Lower leg skin (tissue), 4 donors: ENCODE data around the gene TCERG1L. TPM values are rescaled to one million over a fixed set of nuclear protein-coding genes. Genes with fewer than 3 reads are reported as not detected.

ENCODE experiments used
- DNase-seq, 2 donors: peaks; one replicate each; pipeline ENCODE4 v3.0.0-alpha.2; 2019; ENCODE audit warnings: low spot score in 2 of 2
- H3K4me3 ChIP-seq: fragments of 200-600 bp; sonication (generic); 2 replicates; pipeline ENCODE4 v1.5.1; 2017; ENCODE audit warnings: mild to moderate bottlenecking, low read depth; ENCODE audit not compliant: poor library complexity, severe bottlenecking
- CTCF ChIP-seq, 3 donors: fragments of 450-650 bp; IDR thresholded peaks; one replicate each; pipeline ENCODE4 v1.5.1; 2016; ENCODE audit warnings: antibody characterized with exemption in 3 of 3, mild to moderate bottlenecking in 3 of 3, moderate library complexity in 2 of 3
- POLR2A ChIP-seq, 2 donors: fragments of 450-650 bp; IDR thresholded peaks; one replicate each; pipeline ENCODE4 v1.6.1; 2016 to 2017; ENCODE audit warnings: antibody characterized with exemption in 2 of 2, mild to moderate bottlenecking in 1 of 2, moderate library complexity in 1 of 2
- WGBS, 2 donors: methylation state at CpG; one replicate each; pipeline ENCODE4 v1.1.5; 2018; 5-methylcytosine and 5-hydroxymethylcytosine counted together
- intact Hi-C: fragments of 100-400 bp; cut with DNase I; formaldehyde crosslinking; loops from one replicate; pipeline ENCODE4 v1.15.0; 2023; ENCODE audit warnings: low total_unique reads
- total RNA-seq, 4 donors: library from RNA; depleted of rRNA; stranded (reverse); fragments of >200 nt; gene quantifications; one replicate each; pipeline ENCODE4 v1.1.0, GENCODE V29; 2016

TCERG1L gene
- total RNA-seq, 4 donors from 2014 or later = 0.57 to 1.1 (median 0.90) TPM

DNA sequence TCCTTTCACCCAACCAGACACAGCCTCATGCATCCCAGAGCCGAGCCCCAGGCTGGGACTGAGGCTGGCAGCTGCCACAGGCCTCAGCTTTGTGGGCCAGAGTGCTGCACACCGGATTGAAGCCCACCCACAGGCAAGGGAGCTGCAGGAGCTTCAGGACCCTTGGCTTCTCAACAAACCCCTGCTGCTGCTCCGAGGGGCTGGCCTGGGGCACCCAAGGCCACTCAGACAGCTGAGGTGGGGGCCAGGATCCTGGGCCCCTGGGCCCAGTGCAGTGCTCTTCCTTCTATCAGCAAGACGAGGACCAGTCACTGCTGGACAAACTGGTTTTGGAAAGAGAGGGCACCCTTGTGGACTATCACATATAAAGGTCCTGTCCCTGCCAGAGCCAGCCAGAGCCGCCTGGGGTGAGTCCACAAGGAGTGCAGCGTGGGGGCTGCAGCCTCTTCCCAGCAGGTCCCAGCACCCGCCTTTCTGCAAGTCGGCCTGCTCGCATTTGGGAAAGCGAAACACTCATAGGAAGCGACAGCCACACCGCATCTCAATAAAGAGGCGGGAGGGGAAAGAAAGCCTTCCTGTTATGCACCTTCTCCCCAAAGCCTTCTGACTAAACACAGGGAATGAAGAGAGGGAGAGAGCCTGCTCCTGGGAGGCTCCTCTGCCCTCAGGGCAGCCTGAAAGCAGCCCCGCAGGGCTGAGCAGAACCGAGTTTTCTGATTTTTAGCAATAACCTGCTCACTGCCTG lies 9.5 kb upstream of the TCERG1L start:
- intact Hi-C loops = no loop called here
- no peak for DNase-seq
- TF ChIP-seq CTCF (IDR thresholded peaks at IDR 0.05) (no peak), POLR2A (IDR thresholded peaks at IDR 0.05) (no peak)
- no peak overlapping the region for H3K4me3 ChIP-seq
- 49 to 59% methylated on average over 14 to 15 of the region's 15 CpGs for WGBS, 2 donors

GRCh38 chr10:131318814-131319213 lies 7.3 kb upstream of the TCERG1L start:
- 75% methylated on average over 8 of the region's 8 CpGs for WGBS, 2 donors
- H3K4me3 ChIP-seq = no peak overlapping the region
- DNase-seq = no peak
- TF ChIP-seq POLR2A (IDR thresholded peaks at IDR 0.05) = no peak
- TF ChIP-seq CTCF (IDR thresholded peaks at IDR 0.05) = no peak
- intact Hi-C loops = no loop called here

- TF ChIP-seq POLR2A (IDR thresholded peaks at IDR 0.05) (no peak), CTCF (IDR thresholded peaks at IDR 0.05) (no peak)
- H3K4me3 ChIP-seq = no peak overlapping the region
- no peak for DNase-seq
- intact Hi-C loops = no loop called here
- WGBS, 2 donors = 58 to 68% methylated on average over 11 of the region's 11 CpGs
Measured at GRCh38 chr10:131318291-131318690, 6.8 kb upstream of the TCERG1L start.

GRCh38 chr10:131316321-131317075 lies 5.0 kb upstream of the TCERG1L start:
- DNase-seq = no peak

DNA sequence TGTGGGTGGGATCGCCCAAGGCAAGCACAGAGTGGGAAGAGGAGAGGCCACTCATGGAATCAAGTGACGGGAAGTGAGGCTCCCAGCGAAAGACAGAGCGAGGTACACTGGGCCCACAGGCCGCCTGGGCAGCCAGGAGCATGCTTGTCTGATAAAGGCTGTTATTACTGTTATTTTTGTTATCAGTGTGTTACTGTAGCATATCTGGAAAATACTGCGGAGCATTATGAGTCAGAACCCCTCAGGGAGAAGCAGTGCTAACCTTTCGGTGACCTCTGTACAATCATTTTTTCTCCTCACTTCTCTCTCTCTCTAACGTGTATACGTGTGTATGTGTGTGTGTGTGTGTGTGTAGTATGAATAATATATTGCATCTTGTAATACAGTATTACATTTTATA lies 3.8 kb upstream of the TCERG1L start:
- 46 to 52% methylated on average over 9 of the region's 9 CpGs for WGBS, 2 donors
- no peak for DNase-seq
- H3K4me3 ChIP-seq = no peak overlapping the region
- TF ChIP-seq CTCF (IDR thresholded peaks at IDR 0.05) = no peak
- TF ChIP-seq POLR2A (IDR thresholded peaks at IDR 0.05) = no peak
- intact Hi-C loops = no loop called here

More at GRCh38 chr10:131316321-131317075, 5.0 kb upstream of the TCERG1L start:
- intact Hi-C loops = no loop called here
- WGBS, 2 donors = 81 to 86% methylated on average over 16 of the region's 16 CpGs
- no peak overlapping the region for H3K4me3 ChIP-seq
- TF ChIP-seq POLR2A (IDR thresholded peaks at IDR 0.05) (no peak), CTCF (IDR thresholded peaks at IDR 0.05) (no peak)
